CD4-positive, alpha-beta memory T cell (primary cell): ENCODE results near the gene ELMOD1. TPM values are rescaled to one million over a fixed set of nuclear protein-coding genes. Genes with fewer than 3 reads are reported as not detected.

Experiments used
- CTCF ChIA-PET: fragments of 350-600 bp; sonication (Branson Sonifier 250); formaldehyde crosslinking; loops from one replicate; lab custom pipeline; 2021; ENCODE audit warnings: inconsistent platforms; ENCODE audit not compliant: partially characterized antibody; lab: Charles Lee
- POLR2A ChIA-PET: fragments of 350-600 bp; sonication (Branson Sonifier 250); formaldehyde crosslinking; loops from one replicate; lab custom pipeline; 2021; ENCODE audit not compliant: partially characterized antibody; lab: Charles Lee
- DNase-seq, 5 donors: peaks; one replicate each; pipeline versions ENCODE4 v3.0.0 to v3.0.0-alpha.2; 2020 to 2022; ENCODE audit warnings: mixed read lengths in 1 of 5
- H3K27ac ChIP-seq: one replicate; pipeline ENCODE4 v1.7.0; 2013; ENCODE audit warnings: low read depth, low read length
- H3K27me3 ChIP-seq: 2 replicates; pipeline ENCODE4 v1.7.0; 2013; ENCODE audit warnings: mild to moderate bottlenecking, low read length, moderate library complexity; ENCODE audit not compliant: insufficient read depth
- H3K36me3 ChIP-seq: 2 replicates; pipeline ENCODE4 v1.7.0; 2013; ENCODE audit warnings: mild to moderate bottlenecking, low read length, moderate library complexity; ENCODE audit not compliant: insufficient read depth
- H3K4me1 ChIP-seq: 2 replicates; pipeline ENCODE4 v1.7.0; 2013; ENCODE audit warnings: mild to moderate bottlenecking, low read length, moderate library complexity; ENCODE audit not compliant: insufficient read depth
- H3K4me3 ChIP-seq, 2 donors: one replicate each; pipeline ENCODE4 v1.7.0; 2013; ENCODE audit warnings: low read length in 2 of 2, mild to moderate bottlenecking in 1 of 2
- H3K9me3 ChIP-seq, 2 donors: one replicate each; pipeline ENCODE4 v1.7.0; 2013; ENCODE audit warnings: low read length in 2 of 2, control low read depth in 1 of 2; ENCODE audit not compliant: control insufficient read depth in 1 of 2
- H3K27ac Mint-ChIP-seq, 7 donors: one replicate each; pipeline ENCODE4 v1.8.0; 2020 to 2021; ENCODE audit warnings: mixed read lengths in 7 of 7, mild to moderate bottlenecking in 6 of 7, inconsistent platforms in 3 of 7, moderate library complexity in 3 of 7
- H3K27me3 Mint-ChIP-seq, 2 donors: one replicate each; pipeline ENCODE4 v1.8.0; 2020 to 2021; ENCODE audit warnings: mixed read lengths in 2 of 2
- H3K36me3 Mint-ChIP-seq, 2 donors: one replicate each; pipeline ENCODE4 v1.8.0; 2020 to 2021; ENCODE audit warnings: mixed read lengths in 2 of 2, inconsistent platforms in 1 of 2, mild to moderate bottlenecking in 1 of 2
- H3K4me1 Mint-ChIP-seq, 4 donors: one replicate each; pipeline ENCODE4 v1.8.0; 2020 to 2021; ENCODE audit warnings: mixed read lengths in 4 of 4, mild to moderate bottlenecking in 1 of 4
- H3K4me3 Mint-ChIP-seq, 8 donors: one replicate each; pipeline ENCODE4 v1.8.0; 2020 to 2021; ENCODE audit warnings: mixed read lengths in 8 of 8, mild to moderate bottlenecking in 7 of 8, moderate library complexity in 6 of 8, inconsistent platforms in 3 of 8
- H3K9me3 Mint-ChIP-seq, 8 donors: one replicate each; pipeline ENCODE4 v1.8.0; 2020 to 2021; ENCODE audit warnings: mixed read lengths in 8 of 8, mild to moderate bottlenecking in 5 of 8, inconsistent platforms in 3 of 8, moderate library complexity in 1 of 8
- intact Hi-C: fragments of 100-400 bp; cut with micrococcal nuclease; formaldehyde crosslinking; loops from one replicate; pipeline ENCODE4 v1.15.1; 2023
- polyA plus RNA-seq, 2 donors: library from polyadenylated mRNA; unstranded; fragments of 300-500 nt; fragmentation: Illumina TruSeq; gene quantifications; one replicate each; pipeline ENCODE4 v1.2.3, GENCODE V29; 2021
- total RNA-seq, 2 experiments: library from RNA; stranded (reverse); gene quantifications; one replicate each; pipeline ENCODE4 v1.2.3, GENCODE V29; 2021

Gene ELMOD1
- total and polyA plus RNA-seq, 4 experiments from 2014 or later, result not detected

DNA sequence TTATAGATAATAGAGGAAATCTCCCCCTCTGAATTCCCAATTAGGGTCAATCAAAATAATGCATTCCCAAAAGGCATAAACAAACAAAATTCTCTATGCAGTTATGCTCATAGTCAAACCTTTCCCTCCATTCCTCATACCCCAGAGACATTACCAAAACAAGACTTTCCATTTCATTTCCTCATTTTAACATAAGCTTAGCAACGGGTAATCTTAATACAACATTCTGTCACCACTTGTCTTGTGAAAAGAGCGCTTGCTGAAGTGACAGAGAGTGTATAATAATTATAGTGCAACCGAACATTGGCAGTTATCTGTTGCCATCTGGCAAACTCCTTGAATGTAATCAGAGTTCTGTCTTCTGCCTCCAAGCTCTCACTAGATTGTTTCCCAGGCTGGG lies 122.1 kb downstream of the ELMOD1 start:
- CTCF ChIA-PET, result no interaction called here
- Histone ChIP-seq H3K27me3 (no peaks in the 10 kb centered on the region), H3K4me3 (no peak overlapping the region), H3K27ac (no peak overlapping the region), H3K9me3 (no peaks in the 10 kb centered on the region), H3K4me1 (no peaks in the 10 kb centered on the region), H3K36me3 (no peaks in the 10 kb centered on the region)
- no peak for DNase-seq
- intact Hi-C loops, result no loop called here
- Mint-ChIP-seq H3K27ac (no peak overlapping the region), H3K9me3 (peaks cover 0 to 3% (median 0%) of the 10 kb centered on the region in 8 donors), H3K36me3 (no peaks in the 10 kb centered on the region), H3K4me3 (no peak overlapping the region), H3K27me3 (peaks cover 12 to 18% of the 10 kb centered on the region in 2 donors), H3K4me1 (no peaks in the 10 kb centered on the region)
- POLR2A ChIA-PET, result no interaction called here

Other genes starting within 250 kb of the ELMOD1 start
- gene CWF19L2, start 133.3 kb upstream of the ELMOD1 start, total RNA-seq, result 10 to 100 TPM; 34.8 to 38.8 TPM
- 10 to 100 TPM in 1 of 2 donors, 1 to 10 TPM in 1; 3.8 to 10.4 TPM for gene CWF19L2, start 133.3 kb upstream of the ELMOD1 start, polyA plus RNA-seq
- 10 to 100 TPM; 14.6 to 15.2 TPM for gene ALKBH8, start 25.4 kb upstream of the ELMOD1 start, total RNA-seq
- 10 to 100 TPM in 1 of 2 donors, 1 to 10 TPM in 1; 3.5 to 11.9 TPM for gene ALKBH8, start 25.4 kb upstream of the ELMOD1 start, polyA plus RNA-seq
- gene SLN, start 120.9 kb downstream of the ELMOD1 start, total RNA-seq, result not detected
- not detected for gene SLN, start 120.9 kb downstream of the ELMOD1 start, polyA plus RNA-seq